C4-2B (cell line): Measurements from ENCODE around the gene AGBL1.
A peak's percentile ranks its signal among the peaks of the same experiment; 100 is the strongest.

Experiments used
- H3K27ac ChIP-seq: fragments of 450-650 bp; 2 replicates; pipeline ENCODE4 v1.5.1; 2017
- ZFX ChIP-seq: fragments of 450-650 bp; IDR thresholded peaks from 2 replicates; pipeline ENCODE4 v1.6.1; 2017
- TF ChIP-seq, protein P1 (sequence below): fragments of 450-650 bp; conservative IDR thresholded peaks from 2 replicates; pipeline ENCODE4 v1.5.1; 2017; ENCODE audit warnings: mild to moderate bottlenecking

The AGBL1 gene

DNA sequence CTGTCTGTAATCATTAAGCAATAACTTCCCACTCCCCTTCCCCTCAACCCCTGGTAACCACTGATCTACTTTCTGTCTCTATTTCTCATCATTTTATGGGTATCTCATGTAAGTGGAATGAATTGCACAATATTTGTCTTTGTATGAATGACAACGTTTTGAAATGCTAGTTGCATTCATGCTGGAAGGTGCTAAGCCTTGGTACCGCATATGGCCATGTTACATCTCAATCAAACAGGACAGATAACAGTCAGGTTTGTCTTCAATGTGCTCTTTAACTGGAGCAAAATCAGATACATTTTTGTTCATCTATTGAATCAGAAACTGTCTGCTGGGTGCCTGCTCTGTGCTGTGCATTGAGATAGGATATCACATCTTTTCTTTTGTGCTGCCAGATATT is 134.2 kb downstream of the AGBL1 start:
- TF ChIP-seq ZFX, result no peak
- TF ChIP-seq, protein P1, sequence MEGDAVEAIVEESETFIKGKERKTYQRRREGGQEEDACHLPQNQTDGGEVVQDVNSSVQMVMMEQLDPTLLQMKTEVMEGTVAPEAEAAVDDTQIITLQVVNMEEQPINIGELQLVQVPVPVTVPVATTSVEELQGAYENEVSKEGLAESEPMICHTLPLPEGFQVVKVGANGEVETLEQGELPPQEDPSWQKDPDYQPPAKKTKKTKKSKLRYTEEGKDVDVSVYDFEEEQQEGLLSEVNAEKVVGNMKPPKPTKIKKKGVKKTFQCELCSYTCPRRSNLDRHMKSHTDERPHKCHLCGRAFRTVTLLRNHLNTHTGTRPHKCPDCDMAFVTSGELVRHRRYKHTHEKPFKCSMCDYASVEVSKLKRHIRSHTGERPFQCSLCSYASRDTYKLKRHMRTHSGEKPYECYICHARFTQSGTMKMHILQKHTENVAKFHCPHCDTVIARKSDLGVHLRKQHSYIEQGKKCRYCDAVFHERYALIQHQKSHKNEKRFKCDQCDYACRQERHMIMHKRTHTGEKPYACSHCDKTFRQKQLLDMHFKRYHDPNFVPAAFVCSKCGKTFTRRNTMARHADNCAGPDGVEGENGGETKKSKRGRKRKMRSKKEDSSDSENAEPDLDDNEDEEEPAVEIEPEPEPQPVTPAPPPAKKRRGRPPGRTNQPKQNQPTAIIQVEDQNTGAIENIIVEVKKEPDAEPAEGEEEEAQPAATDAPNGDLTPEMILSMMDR, result no peak
- no peak overlapping the region for H3K27ac ChIP-seq

DNA sequence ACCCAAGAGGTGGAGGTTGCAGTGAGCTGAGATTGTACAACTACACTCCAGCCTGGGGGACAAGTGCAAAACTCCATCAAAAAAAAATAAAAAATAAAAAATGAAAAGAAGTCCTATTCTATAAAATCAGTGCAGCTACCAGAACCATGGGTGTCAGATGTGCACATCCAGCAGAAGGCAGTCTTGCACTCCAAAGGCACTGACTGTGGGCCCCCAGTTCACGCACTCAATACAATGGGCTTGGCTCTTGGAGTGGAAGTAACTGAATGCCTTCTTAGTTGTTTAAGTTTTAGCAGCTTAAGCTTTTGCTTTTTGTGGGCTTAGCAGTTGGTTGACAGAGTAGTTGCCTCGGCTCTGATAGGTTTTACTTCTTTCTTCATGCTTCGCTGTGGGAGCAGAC is 141.4 kb downstream of the AGBL1 start:
- TF ChIP-seq, protein P1, result no peak
- no peak for TF ChIP-seq ZFX
- no peak overlapping the region for H3K27ac ChIP-seq

DNA sequence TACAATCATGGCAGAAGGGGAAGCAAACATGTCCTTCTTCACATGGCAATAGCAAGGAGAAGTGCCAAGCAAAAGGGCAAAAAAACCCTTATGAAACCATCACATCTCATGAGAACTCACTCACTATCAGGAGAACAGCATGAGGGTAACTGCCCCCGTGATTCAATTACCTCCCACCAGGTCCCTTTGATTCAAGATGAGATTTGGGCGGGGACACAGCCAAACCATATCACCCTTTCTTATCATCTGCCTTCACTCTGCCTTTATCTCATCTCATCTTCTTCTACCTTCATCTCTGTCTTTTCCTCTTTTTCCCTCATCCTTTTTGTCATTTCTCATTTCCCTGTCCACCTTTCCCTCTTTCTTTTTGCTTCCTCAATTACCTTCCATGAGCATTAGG is 149.6 kb downstream of the AGBL1 start:
- H3K27ac ChIP-seq, result no peak overlapping the region

DNA sequence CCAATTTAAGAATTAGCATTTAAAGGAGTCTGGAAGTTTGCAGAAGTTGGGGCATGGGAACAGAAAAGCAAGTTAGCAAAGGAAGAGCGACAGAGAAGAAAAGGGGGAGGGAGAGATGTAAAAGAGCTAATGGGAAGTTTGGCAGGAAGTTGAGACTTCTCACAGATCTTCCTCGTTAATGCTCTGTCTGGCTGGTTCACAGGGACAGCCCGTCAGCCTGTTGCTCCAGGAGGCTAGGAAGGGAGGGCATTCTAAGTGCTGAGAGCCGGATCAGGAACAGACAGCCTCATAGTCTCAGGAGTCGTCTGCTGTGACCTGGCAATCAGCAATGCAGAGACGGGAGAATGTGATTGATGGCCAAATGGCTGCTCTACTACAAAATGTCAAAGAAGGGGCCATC is 150.3 kb downstream of the AGBL1 start:
- no peak for TF ChIP-seq ZFX
- TF ChIP-seq, protein P1, result no peak
- no peak overlapping the region for H3K27ac ChIP-seq

More for the DNA sequence above, 149.6 kb downstream of the AGBL1 start:
- TF ChIP-seq ZFX, result no peak
- TF ChIP-seq, protein P1, result no peak

DNA sequence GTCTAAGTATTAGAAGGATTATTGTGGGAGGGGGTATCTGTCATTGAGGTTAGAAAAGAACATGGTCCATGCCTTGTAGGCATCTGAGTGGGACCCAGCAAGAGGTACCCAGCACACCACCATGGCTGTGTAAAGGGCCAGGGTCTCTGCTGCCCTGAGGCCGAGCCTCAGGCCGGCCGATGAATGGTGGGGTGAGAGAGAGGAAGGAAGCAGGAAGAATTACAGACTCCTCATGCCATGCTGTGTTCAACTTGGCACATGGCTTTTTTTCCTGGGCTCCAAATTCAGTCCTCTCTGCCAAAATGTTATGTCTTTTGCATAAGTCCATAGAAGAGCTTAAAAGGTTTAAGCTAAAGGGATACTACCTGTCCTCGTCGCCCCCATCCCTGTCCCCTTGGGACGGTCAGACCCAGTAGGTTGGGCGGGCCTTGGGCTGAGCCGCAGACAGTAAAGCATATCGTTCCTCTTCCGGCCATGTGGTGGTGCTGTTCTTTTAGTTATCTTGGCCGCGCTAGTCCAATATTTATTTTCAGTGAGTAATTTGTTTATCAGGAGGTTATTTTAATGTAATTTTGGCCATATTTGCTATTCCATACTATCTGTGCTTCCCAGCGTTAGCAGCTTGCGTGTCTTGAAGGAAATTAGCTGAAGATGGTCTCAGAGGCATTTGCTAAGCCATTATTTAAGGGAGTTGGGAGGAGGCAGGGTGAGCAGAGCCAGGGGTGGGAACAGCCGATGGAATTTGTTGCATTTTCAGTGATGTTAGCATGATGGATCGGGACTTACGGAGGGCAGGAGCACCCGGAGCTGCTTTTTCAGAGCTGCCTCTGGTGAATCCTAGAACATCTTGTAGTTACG is 152.4 kb downstream of the AGBL1 start:
- no peak overlapping the region for H3K27ac ChIP-seq
- no peak for TF ChIP-seq ZFX
- TF ChIP-seq, protein P1, result peak; percentile 84

DNA sequence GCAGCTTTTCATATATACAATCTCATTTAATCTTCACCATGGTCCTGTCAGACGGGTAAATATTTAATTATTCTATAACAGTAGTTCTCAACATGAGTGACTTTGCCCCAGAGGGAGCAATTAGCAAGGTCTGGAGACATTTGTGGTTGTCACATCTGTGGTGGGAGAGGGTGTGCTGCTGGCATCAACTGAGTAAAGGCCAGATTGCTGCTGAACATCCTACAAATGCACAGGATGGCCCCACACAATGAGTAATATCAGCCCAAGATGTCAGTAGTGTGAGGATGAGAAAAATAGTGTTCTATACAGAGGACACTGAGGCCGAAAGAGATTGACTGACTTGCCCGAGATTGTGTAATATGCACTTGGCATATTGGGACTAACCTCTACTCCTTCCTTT is 156.0 kb downstream of the AGBL1 start:
- no peak for TF ChIP-seq ZFX
- TF ChIP-seq, protein P1, result no peak
- no peak overlapping the region for H3K27ac ChIP-seq

DNA sequence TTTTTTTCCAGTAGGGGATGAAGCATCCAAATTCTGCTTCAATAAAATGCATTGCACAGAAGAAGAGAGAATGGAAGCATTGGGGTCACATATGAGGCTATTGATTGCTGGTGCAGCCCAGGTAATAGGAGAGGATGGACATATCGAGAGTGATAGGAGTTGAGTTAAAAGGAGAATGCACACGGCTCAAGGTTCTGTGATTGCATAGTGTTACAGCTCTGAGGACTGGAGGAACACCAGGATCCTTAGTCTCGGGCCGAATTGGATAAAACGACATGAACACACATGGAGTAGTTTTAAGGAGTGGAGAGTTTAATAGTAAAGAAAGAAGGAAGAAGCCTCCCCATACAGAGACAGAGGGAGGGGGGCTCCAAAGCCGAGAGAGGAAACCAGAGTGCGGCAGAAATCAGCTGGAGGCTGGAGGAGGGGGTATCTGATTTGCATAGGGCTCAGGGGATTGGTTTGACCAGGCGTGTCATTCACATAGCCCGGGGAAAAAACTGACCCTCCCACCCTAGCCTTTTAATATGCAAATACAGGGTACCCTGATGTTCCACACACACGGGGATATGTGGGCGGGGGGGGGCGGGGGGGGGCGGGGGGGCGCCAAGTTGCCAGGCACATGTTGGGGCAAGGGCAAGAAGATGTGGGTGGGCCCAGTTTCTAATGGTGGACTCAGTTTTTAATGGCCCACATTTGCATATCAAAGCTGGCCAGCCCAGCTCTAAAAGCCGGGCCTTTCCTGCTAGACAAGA is 156.9 kb downstream of the AGBL1 start:
- H3K27ac ChIP-seq, result no peak overlapping the region
- TF ChIP-seq ZFX, result no peak
- TF ChIP-seq, protein P1, result no peak
